Measurements from ENCODE around the gene FIBP. TPM values are rescaled to one million over a fixed set of nuclear protein-coding genes. Genes with fewer than 3 reads are reported as not detected.

FIBP gene
- polyA plus RNA-seq, 2 donors: 20.7 to 38.1 TPM

DNA sequence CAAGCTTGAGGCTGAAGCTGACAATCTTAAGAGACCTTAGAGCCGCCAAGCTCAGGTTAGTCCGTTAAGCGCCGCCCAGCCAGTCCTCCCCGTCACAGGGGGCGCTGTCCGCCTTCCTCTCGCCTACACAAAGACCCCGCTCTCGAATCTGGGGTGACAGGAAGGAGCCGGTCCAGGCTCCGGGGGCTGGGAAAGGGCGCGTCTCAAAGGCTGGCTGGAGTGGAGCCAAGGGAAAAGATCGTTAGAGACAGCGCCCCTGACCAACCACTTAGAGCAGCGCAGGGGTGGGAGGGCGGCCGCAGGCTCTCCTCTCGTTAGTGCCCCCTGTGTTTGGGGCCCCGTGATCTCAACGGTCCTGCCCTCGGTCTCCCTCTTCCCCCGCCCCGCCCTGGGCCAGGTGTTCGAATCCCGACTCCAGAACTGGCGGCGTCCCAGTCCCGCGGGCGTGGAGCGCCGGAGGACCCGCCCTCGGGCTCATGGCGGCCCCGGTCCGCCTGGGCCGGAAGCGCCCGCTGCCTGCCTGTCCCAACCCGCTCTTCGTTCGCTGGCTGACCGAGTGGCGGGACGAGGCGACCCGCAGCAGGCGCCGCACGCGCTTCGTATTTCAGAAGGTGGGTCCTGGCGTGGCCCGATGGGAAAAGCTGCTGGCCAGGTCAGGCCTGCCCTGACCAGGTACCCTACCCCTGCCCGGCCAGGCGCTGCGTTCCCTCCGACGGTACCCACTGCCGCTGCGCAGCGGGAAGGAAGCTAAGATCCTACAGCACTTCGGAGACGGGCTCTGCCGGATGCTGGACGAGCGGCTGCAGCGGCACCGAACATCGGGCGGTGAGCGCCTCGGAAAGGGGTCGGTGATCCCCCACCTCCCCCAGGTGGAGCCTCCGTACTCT lies 27.8 kb downstream of the FIBP start, which contains the start of gene MUS81:
TSS of gene MUS81 (plus strand) at position 156 of the 887 bp plus-strand sequence. CDS start at position 477, 321 bp downstream.
- Histone ChIP-seq H3K9me3 (ENCODE audit: control insufficient read depth in 2 of 2, insufficient read depth in 1 of 2, low read depth in 1 of 2, low read length in 1 of 2) (no peaks in the 10 kb centered on the region), H3K4me1 (ENCODE audit: control insufficient read depth in 2 of 2, insufficient read depth in 2 of 2, low read length in 1 of 2) (peaks cover 1 to 14% of the 10 kb centered on the region in 2 donors), H3K4me3 (ENCODE audit: low read depth in 1 of 2, low read length in 2 of 2) (peak within 1 kb of the TSS; percentile 64 to 90), H3K27me3 (ENCODE audit: control insufficient read depth in 1 of 2, insufficient read depth in 2 of 2, low read length in 2 of 2) (no peaks in the 10 kb centered on the region), H3K36me3 (ENCODE audit: control insufficient read depth in 2 of 2, insufficient read depth in 2 of 2, low read length in 1 of 2) (peaks cover 5 to 35% of the 10 kb centered on the region in 2 donors), H3K27ac (ENCODE audit: low read depth in 2 of 2, low read length in 1 of 2) (peak within 1 kb of the TSS; percentile 97 to 98)
- WGBS, 2 donors: 0% methylated on average over 74 to 78 of the region's 78 CpGs

GRCh38 chr11:65859812-65860277 lies 28.4 kb downstream of the FIBP start:
- peaks cover 4 to 14% of the 10 kb centered on the region in 2 donors for H3K4me1 ChIP-seq (ENCODE audit: control insufficient read depth in 2 of 2, insufficient read depth in 2 of 2, low read length in 1 of 2)
- H3K36me3 ChIP-seq (ENCODE audit: control insufficient read depth in 2 of 2, insufficient read depth in 2 of 2, low read length in 1 of 2): peaks cover 11 to 35% of the 10 kb centered on the region in 2 donors
- WGBS, 2 donors: 1 to 2% methylated on average over 16 of the region's 16 CpGs

GRCh38 chr11:65859095-65859811 lies 29.0 kb downstream of the FIBP start:
- H3K27me3 ChIP-seq (ENCODE audit: control insufficient read depth in 1 of 2, insufficient read depth in 2 of 2, low read length in 2 of 2): no peaks in the 10 kb centered on the region
- H3K9me3 ChIP-seq (ENCODE audit: control insufficient read depth in 2 of 2, insufficient read depth in 1 of 2, low read depth in 1 of 2, low read length in 1 of 2): no peaks in the 10 kb centered on the region
- peaks cover 17 to 34% of the 10 kb centered on the region in 2 donors for H3K36me3 ChIP-seq (ENCODE audit: control insufficient read depth in 2 of 2, insufficient read depth in 2 of 2, low read length in 1 of 2)
- H3K27ac ChIP-seq (ENCODE audit: low read depth in 2 of 2, low read length in 1 of 2): peak overlapping the region; percentile 97 to 98
- peak overlapping the region; percentile 64 to 90 for H3K4me3 ChIP-seq (ENCODE audit: low read depth in 1 of 2, low read length in 2 of 2)
- 0 to 1% methylated on average over 46 of the region's 46 CpGs for WGBS, 2 donors
- H3K4me1 ChIP-seq (ENCODE audit: control insufficient read depth in 2 of 2, insufficient read depth in 2 of 2, low read length in 1 of 2): peaks cover 4 to 14% of the 10 kb centered on the region in 2 donors

More at GRCh38 chr11:65859812-65860277, 28.4 kb downstream of the FIBP start:
- Histone ChIP-seq H3K27me3 (ENCODE audit: control insufficient read depth in 1 of 2, insufficient read depth in 2 of 2, low read length in 2 of 2) (no peaks in the 10 kb centered on the region), H3K4me3 (ENCODE audit: low read depth in 1 of 2, low read length in 2 of 2) (peak overlapping the region; percentile 64 to 90), H3K9me3 (ENCODE audit: control insufficient read depth in 2 of 2, insufficient read depth in 1 of 2, low read depth in 1 of 2, low read length in 1 of 2) (no peaks in the 10 kb centered on the region), H3K27ac (ENCODE audit: low read depth in 2 of 2, low read length in 1 of 2) (peak overlapping the region; percentile 97 to 98)

- H3K36me3 ChIP-seq (ENCODE audit: control insufficient read depth in 2 of 2, insufficient read depth in 2 of 2, low read length in 1 of 2): peaks cover 21 to 33% of the 10 kb centered on the region in 2 donors
- peak overlapping the region; percentile 97 to 98 for H3K27ac ChIP-seq (ENCODE audit: low read depth in 2 of 2, low read length in 1 of 2)
- H3K4me3 ChIP-seq (ENCODE audit: low read depth in 1 of 2, low read length in 2 of 2): peak overlapping the region; percentile 64 to 90
- H3K9me3 ChIP-seq (ENCODE audit: control insufficient read depth in 2 of 2, insufficient read depth in 1 of 2, low read depth in 1 of 2, low read length in 1 of 2): no peaks in the 10 kb centered on the region
- H3K4me1 ChIP-seq (ENCODE audit: control insufficient read depth in 2 of 2, insufficient read depth in 2 of 2, low read length in 1 of 2): peaks cover 4 to 14% of the 10 kb centered on the region in 2 donors
- no peaks in the 10 kb centered on the region for H3K27me3 ChIP-seq (ENCODE audit: control insufficient read depth in 1 of 2, insufficient read depth in 2 of 2, low read length in 2 of 2)
- WGBS, 2 donors: 0 to 1% methylated on average over 10 of the region's 10 CpGs
Measured at GRCh38 chr11:65858681-65859087, 29.6 kb downstream of the FIBP start.

GRCh38 chr11:65857853-65858680 lies 30.2 kb downstream of the FIBP start, which contains the start of gene CFL1:
Gene CFL1 (minus strand): TSS chr11:65858180. CDS start chr11:65858099, 81 bp downstream.
- peak within 1 kb of the TSS; percentile 80 to 99 for H3K4me3 ChIP-seq (ENCODE audit: low read depth in 1 of 2, low read length in 2 of 2)
- H3K4me1 ChIP-seq (ENCODE audit: control insufficient read depth in 2 of 2, insufficient read depth in 2 of 2, low read length in 1 of 2): peaks cover 4 to 14% of the 10 kb centered on the region in 2 donors
- H3K27me3 ChIP-seq (ENCODE audit: control insufficient read depth in 1 of 2, insufficient read depth in 2 of 2, low read length in 2 of 2): no peaks in the 10 kb centered on the region
- H3K36me3 ChIP-seq (ENCODE audit: control insufficient read depth in 2 of 2, insufficient read depth in 2 of 2, low read length in 1 of 2): peaks cover 23 to 33% of the 10 kb centered on the region in 2 donors
- peak within 1 kb of the TSS; percentile 98 for H3K27ac ChIP-seq (ENCODE audit: low read depth in 2 of 2, low read length in 1 of 2)
- H3K9me3 ChIP-seq (ENCODE audit: control insufficient read depth in 2 of 2, insufficient read depth in 1 of 2, low read depth in 1 of 2, low read length in 1 of 2): no peaks in the 10 kb centered on the region
- WGBS, 2 donors: 0 to 1% methylated on average over 87 to 92 of the region's 92 CpGs

- Histone ChIP-seq H3K9me3 (ENCODE audit: control insufficient read depth in 2 of 2, insufficient read depth in 1 of 2, low read depth in 1 of 2, low read length in 1 of 2) (no peaks in the 10 kb centered on the region), H3K4me1 (ENCODE audit: control insufficient read depth in 2 of 2, insufficient read depth in 2 of 2, low read length in 1 of 2) (peaks cover 4 to 14% of the 10 kb centered on the region in 2 donors), H3K27ac (ENCODE audit: low read depth in 2 of 2, low read length in 1 of 2) (peak overlapping the region; percentile 93 to 98), H3K36me3 (ENCODE audit: control insufficient read depth in 2 of 2, insufficient read depth in 2 of 2, low read length in 1 of 2) (peaks cover 23 to 35% of the 10 kb centered on the region in 2 donors), H3K4me3 (ENCODE audit: low read depth in 1 of 2, low read length in 2 of 2) (peak overlapping the region; percentile 80 to 99), H3K27me3 (ENCODE audit: control insufficient read depth in 1 of 2, insufficient read depth in 2 of 2, low read length in 2 of 2) (no peaks in the 10 kb centered on the region)
- WGBS, 2 donors: 1% methylated on average over 33 to 49 of the region's 49 CpGs
Measured at GRCh38 chr11:65857500-65857852, 30.8 kb downstream of the FIBP start.

- Histone ChIP-seq H3K4me3 (ENCODE audit: low read depth in 1 of 2, low read length in 2 of 2) (peak overlapping the region; percentile 80 to 99), H3K27ac (ENCODE audit: low read depth in 2 of 2, low read length in 1 of 2) (peak overlapping the region; percentile 93 to 98), H3K27me3 (ENCODE audit: control insufficient read depth in 1 of 2, insufficient read depth in 2 of 2, low read length in 2 of 2) (no peaks in the 10 kb centered on the region), H3K9me3 (ENCODE audit: control insufficient read depth in 2 of 2, insufficient read depth in 1 of 2, low read depth in 1 of 2, low read length in 1 of 2) (no peaks in the 10 kb centered on the region), H3K4me1 (ENCODE audit: control insufficient read depth in 2 of 2, insufficient read depth in 2 of 2, low read length in 1 of 2) (peaks cover 4 to 13% of the 10 kb centered on the region in 2 donors), H3K36me3 (ENCODE audit: control insufficient read depth in 2 of 2, insufficient read depth in 2 of 2, low read length in 1 of 2) (peaks cover 23 to 40% of the 10 kb centered on the region in 2 donors)
- 1 to 2% methylated on average over 49 to 57 of the region's 57 CpGs for WGBS, 2 donors
Measured at GRCh38 chr11:65856689-65857499, 31.4 kb downstream of the FIBP start.

DNA sequence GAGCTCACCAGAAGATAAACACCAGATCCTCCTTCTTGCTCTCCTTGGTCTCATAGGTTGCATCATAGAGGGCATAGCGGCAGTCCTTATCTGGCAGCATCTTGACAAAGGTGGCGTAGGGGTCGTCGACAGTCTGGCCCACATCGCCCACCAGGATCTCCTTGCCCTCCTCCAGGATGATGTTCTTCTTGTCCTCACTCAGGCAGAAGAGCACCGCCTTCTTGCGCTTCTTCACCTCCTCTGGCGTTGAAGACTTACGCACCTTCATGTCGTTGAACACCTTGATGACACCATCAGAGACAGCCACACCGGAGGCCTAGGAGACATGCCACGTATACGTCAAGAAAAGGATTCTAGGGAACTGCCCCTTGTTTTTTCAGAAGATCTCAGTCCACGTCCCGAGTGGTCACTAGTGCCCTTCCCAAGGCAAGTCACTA lies 32.3 kb downstream of the FIBP start:
- H3K27ac ChIP-seq (ENCODE audit: low read depth in 2 of 2, low read length in 1 of 2): no peak overlapping the region
- peaks cover 23 to 45% of the 10 kb centered on the region in 2 donors for H3K36me3 ChIP-seq (ENCODE audit: control insufficient read depth in 2 of 2, insufficient read depth in 2 of 2, low read length in 1 of 2)

More for the DNA sequence above, 32.3 kb downstream of the FIBP start:
- Histone ChIP-seq H3K27me3 (ENCODE audit: control insufficient read depth in 1 of 2, insufficient read depth in 2 of 2, low read length in 2 of 2) (no peaks in the 10 kb centered on the region), H3K4me1 (ENCODE audit: control insufficient read depth in 2 of 2, insufficient read depth in 2 of 2, low read length in 1 of 2) (peaks cover 4 to 5% of the 10 kb centered on the region in 2 donors), H3K9me3 (ENCODE audit: control insufficient read depth in 2 of 2, insufficient read depth in 1 of 2, low read depth in 1 of 2, low read length in 1 of 2) (peaks cover 0 to 3% of the 10 kb centered on the region in 2 donors), H3K4me3 (ENCODE audit: low read depth in 1 of 2, low read length in 2 of 2) (peak overlapping the region in 1 of 2 donors; percentile 80)
- 80 to 85% methylated on average over 15 of the region's 15 CpGs for WGBS, 2 donors
